Suprapubic skin (tissue), 4 donors: ENCODE results near the gene AFF2. TPM values are rescaled to one million over a fixed set of nuclear protein-coding genes. Genes with fewer than 3 reads are reported as not detected.

Experiments used
- DNase-seq, 2 donors: peaks; one replicate each; pipeline ENCODE4 v3.0.0-alpha.2; 2019; ENCODE audit warnings: low spot score in 2 of 2
- H3K27ac ChIP-seq: fragments of 200-600 bp; sonication (generic); one replicate; pipeline ENCODE4 v1.5.1; 2019
- H3K27me3 ChIP-seq: fragments of 200-600 bp; sonication (generic); one replicate; pipeline ENCODE4 v1.5.1; 2019
- H3K36me3 ChIP-seq: fragments of 200-600 bp; sonication (generic); one replicate; pipeline ENCODE4 v1.5.1; 2019
- H3K4me1 ChIP-seq: fragments of 200-600 bp; sonication (generic); one replicate; pipeline ENCODE4 v1.5.1; 2019
- H3K4me3 ChIP-seq: fragments of 200-600 bp; sonication (generic); one replicate; pipeline ENCODE4 v1.5.1; 2019; ENCODE audit warnings: mild to moderate bottlenecking
- H3K9me3 ChIP-seq: fragments of 200-600 bp; sonication (generic); one replicate; pipeline ENCODE4 v1.5.1; 2019
- EP300 ChIP-seq: sonication (generic); formaldehyde crosslinking; IDR thresholded peaks from one replicate; pipeline ENCODE4 v1.6.1; 2017; ENCODE audit warnings: antibody characterized with exemption
- POLR2A ChIP-seq, 2 donors: fragments of 450-650 bp; IDR thresholded peaks; one replicate each; pipeline ENCODE4 v1.6.1; 2017; ENCODE audit warnings: antibody characterized with exemption in 2 of 2, mild to moderate bottlenecking in 2 of 2, moderate library complexity in 2 of 2
- POLR2AphosphoS5 ChIP-seq, 3 donors: sonication (generic); formaldehyde crosslinking; IDR thresholded peaks; one replicate each; pipeline ENCODE4 v1.6.1; 2017; ENCODE audit warnings: antibody characterized with exemption in 3 of 3
- WGBS: methylation state at CpG from one replicate; pipeline ENCODE4 v1.1.5; 2018; 5-methylcytosine and 5-hydroxymethylcytosine counted together
- total RNA-seq, 4 donors: library from RNA; depleted of rRNA; stranded (reverse); fragments of >200 nt; gene quantifications; one replicate each; pipeline ENCODE4 v1.1.0, GENCODE V29; 2016
- TF ChIP-seq, protein P1 (sequence below), 2 donors: fragments of 200-600 bp in 1 of 2; fragments of 450-650 bp in 1 of 2; sonication (generic) in 1 of 2; IDR thresholded peaks; one replicate each; pipeline ENCODE4 v1.5.1; 2016 to 2019; ENCODE audit warnings: antibody characterized with exemption in 2 of 2, mild to moderate bottlenecking in 1 of 2, moderate library complexity in 1 of 2

AFF2 gene
- total RNA-seq, 4 donors from 2014 or later: 0.72 to 3.0 (median 1.6) TPM

DNA sequence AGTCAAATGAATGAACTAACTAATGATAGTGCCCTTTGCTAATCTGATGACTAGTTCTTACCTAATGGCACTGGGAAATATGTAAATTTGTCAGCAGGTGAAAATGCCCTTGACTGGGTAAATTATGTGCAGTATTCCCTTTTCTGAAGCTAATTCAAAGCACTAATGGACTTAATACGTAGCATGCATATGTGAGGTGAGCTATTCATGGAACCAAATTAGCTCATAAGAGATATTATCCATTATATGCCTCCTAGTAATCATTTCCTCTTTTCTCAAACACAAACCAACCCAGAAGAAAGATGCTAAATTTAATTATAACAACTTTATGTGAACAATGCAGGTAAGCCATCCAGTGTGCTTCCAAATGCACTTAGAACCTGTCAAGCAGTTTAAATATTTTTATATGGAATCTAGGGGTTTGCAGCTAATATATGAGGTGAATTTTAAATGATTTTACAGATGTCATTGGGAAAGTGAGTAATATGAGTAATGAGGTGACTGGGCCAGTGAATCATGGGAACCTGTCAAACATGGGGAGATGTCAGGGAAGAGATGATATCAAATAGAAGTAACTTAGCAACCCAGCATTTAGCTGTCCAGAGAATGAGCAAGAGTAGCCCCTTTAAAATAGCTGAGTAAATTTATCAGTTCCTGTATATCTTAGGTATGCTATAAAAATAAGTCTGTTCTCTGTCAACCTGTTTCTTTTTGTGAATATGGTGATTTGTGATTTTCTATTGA, 315.0 kb downstream of the AFF2 start:
- Histone ChIP-seq H3K4me3 (no peak overlapping the region), H3K27me3 (no peaks in the 10 kb centered on the region), H3K36me3 (no peaks in the 10 kb centered on the region), H3K27ac (no peak overlapping the region), H3K4me1 (no peaks in the 10 kb centered on the region), H3K9me3 (no peaks in the 10 kb centered on the region)
- DNase-seq: no peak
- 80% methylated on average over 1 of the region's 1 CpG for WGBS
- TF ChIP-seq EP300 (no peak), POLR2A (IDR thresholded peaks at IDR 0.05) (no peak), POLR2AphosphoS5 (IDR thresholded peaks at IDR 0.05) (no peak)
- TF ChIP-seq, protein P1, sequence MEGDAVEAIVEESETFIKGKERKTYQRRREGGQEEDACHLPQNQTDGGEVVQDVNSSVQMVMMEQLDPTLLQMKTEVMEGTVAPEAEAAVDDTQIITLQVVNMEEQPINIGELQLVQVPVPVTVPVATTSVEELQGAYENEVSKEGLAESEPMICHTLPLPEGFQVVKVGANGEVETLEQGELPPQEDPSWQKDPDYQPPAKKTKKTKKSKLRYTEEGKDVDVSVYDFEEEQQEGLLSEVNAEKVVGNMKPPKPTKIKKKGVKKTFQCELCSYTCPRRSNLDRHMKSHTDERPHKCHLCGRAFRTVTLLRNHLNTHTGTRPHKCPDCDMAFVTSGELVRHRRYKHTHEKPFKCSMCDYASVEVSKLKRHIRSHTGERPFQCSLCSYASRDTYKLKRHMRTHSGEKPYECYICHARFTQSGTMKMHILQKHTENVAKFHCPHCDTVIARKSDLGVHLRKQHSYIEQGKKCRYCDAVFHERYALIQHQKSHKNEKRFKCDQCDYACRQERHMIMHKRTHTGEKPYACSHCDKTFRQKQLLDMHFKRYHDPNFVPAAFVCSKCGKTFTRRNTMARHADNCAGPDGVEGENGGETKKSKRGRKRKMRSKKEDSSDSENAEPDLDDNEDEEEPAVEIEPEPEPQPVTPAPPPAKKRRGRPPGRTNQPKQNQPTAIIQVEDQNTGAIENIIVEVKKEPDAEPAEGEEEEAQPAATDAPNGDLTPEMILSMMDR (IDR thresholded peaks at IDR 0.05): no peak

DNA sequence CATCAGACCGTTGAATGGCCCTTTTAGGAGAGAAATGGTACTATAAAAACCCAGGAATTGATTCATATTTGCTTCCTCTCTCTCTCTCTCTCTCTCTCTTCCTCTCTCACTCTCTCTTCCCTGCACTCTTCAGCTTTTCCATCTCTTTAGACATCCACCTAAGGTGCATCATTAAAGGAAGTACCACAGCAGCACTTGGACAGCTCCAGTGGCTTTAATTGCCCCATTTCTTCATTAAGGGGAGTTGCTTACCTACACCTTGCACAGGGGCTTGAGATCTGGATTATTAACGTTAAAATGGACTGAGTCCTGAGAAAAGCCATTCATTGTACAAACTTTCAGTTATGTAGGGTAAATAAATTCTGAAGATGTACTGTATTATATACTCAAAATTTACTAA, 323.6 kb downstream of the AFF2 start:
- TF ChIP-seq EP300: no peak
- no peak for TF ChIP-seq POLR2A (IDR thresholded peaks at IDR 0.05)
- no peaks in the 10 kb centered on the region for H3K9me3 ChIP-seq
- H3K27ac ChIP-seq: no peak overlapping the region
- H3K4me1 ChIP-seq: no peaks in the 10 kb centered on the region
- 36% methylated on average over 2 of the region's 2 CpGs for WGBS
- no peaks in the 10 kb centered on the region for H3K27me3 ChIP-seq
- no peak overlapping the region for H3K4me3 ChIP-seq
- no peaks in the 10 kb centered on the region for H3K36me3 ChIP-seq
- DNase-seq: no peak

DNA sequence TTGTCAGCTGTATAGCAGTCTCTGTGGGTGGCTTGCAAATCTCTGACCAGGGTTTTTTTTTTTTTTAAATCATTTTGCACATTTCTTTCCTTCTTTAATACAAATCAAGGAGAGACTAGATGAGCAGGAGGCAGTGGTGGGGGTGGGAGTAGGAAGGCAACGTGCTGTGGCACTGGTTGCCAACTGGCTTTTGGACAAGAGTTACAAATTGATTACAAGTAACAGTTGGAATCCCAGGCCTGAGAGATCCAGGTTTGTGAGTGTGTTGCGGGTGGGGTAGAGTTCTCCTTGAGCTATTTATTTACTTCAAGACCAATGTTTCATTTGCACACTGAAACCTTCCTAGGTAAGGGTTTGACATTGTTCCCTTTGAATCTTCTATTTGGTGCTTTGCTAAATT, 325.3 kb downstream of the AFF2 start:
- TF ChIP-seq POLR2AphosphoS5 (IDR thresholded peaks at IDR 0.05) (no peak), POLR2A (IDR thresholded peaks at IDR 0.05) (no peak), EP300 (no peak)
- TF ChIP-seq, protein P1 (IDR thresholded peaks at IDR 0.05): no peak
- Histone ChIP-seq H3K36me3 (no peaks in the 10 kb centered on the region), H3K9me3 (no peaks in the 10 kb centered on the region), H3K27ac (no peak overlapping the region), H3K4me1 (no peaks in the 10 kb centered on the region), H3K27me3 (no peaks in the 10 kb centered on the region), H3K4me3 (no peak overlapping the region)
- no peak for DNase-seq
- 41% methylated on average over 2 of the region's 2 CpGs for WGBS

DNA sequence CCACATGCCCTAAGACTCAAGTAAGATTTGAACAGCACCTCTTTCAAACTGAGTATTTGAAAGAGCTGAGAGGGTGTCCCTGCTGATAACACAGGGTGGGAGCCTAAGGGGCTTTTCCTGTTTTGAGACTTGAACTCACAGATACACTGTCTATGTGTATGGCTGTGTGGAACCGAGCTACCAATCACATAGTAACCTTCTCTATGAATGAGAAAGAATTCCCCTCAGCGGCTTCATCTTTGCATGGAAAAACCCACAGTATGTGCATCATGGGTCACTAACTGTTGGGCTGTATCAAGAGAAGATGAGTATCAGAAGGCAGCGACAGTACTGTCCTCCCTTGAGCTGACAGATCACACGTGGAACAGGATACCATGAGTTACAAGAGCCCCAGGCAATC, 336.3 kb downstream of the AFF2 start:
- WGBS: 48% methylated on average over 4 of the region's 4 CpGs
- no peaks in the 10 kb centered on the region for H3K36me3 ChIP-seq
- no peak overlapping the region for H3K4me3 ChIP-seq
- no peaks in the 10 kb centered on the region for H3K27me3 ChIP-seq
- no peaks in the 10 kb centered on the region for H3K9me3 ChIP-seq
- no peak overlapping the region for H3K27ac ChIP-seq
- no peak for DNase-seq
- TF ChIP-seq EP300 (no peak), POLR2AphosphoS5 (IDR thresholded peaks at IDR 0.05) (no peak), POLR2A (IDR thresholded peaks at IDR 0.05) (no peak)
- TF ChIP-seq, protein P1 (IDR thresholded peaks at IDR 0.05): no peak
- H3K4me1 ChIP-seq: no peaks in the 10 kb centered on the region

DNA sequence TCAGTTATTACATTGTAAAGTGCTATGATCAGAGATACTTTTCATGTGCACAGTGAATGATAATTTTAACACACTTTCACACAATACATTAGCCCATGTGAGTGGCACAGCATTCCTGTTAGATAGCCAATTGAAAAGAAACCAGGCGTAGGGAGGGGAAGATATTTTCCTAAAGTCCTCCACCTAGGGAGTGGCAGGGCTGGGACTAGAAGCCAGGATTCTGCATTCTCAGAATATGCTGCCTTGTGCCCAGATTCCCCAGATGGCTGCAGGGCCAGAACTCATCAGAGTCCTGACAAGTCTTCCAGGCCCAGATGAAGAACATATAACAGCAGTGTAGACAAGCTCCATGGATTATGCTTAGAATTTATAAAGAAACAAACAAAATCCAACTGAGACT, 350.2 kb downstream of the AFF2 start:
- H3K27ac ChIP-seq: no peak overlapping the region
- no peaks in the 10 kb centered on the region for H3K4me1 ChIP-seq
- 76% methylated on average over 1 of the region's 1 CpG for WGBS
- no peaks in the 10 kb centered on the region for H3K27me3 ChIP-seq
- no peaks in the 10 kb centered on the region for H3K36me3 ChIP-seq
- no peaks in the 10 kb centered on the region for H3K9me3 ChIP-seq
- no peak for DNase-seq
- no peak overlapping the region for H3K4me3 ChIP-seq
- TF ChIP-seq POLR2AphosphoS5 (IDR thresholded peaks at IDR 0.05) (no peak), POLR2A (IDR thresholded peaks at IDR 0.05) (no peak), EP300 (no peak)
- TF ChIP-seq, protein P1 (IDR thresholded peaks at IDR 0.05): no peak
